Endothelial cell of hepatic sinusoid (primary cell): ENCODE results near the gene DNM1L.
"Not testable (repeated sequence)": the region's sequence is repeated elsewhere in the genome, so short reads cannot be mapped to it uniquely, and the experiment has no call there.

ENCODE experiments used
- in situ Hi-C: cut with HindIII; loops from 2 replicates; pipeline ENCODE4 v1.10.0; 2017; ENCODE audit warnings: low sequenced_read_pairs

DNM1L gene

GRCh38 chr12:32695787-32696186 is 16.7 kb downstream of the DNM1L start:
- in situ Hi-C loops, result no loop called here

- in situ Hi-C loops, result no loop called here
Observed at GRCh38 chr12:32697445-32697844, 18.3 kb downstream of the DNM1L start.

- in situ Hi-C loops, result no loop called here
Observed at GRCh38 chr12:32698285-32698684, 19.2 kb downstream of the DNM1L start.

GRCh38 chr12:32699437-32699836 is 20.3 kb downstream of the DNM1L start:
- in situ Hi-C loops, result not testable (repeated sequence)

GRCh38 chr12:32702473-32702872 is 23.4 kb downstream of the DNM1L start:
- in situ Hi-C loops, result loop anchor here (5.0 kb wide), 1 partner anchor 335 kb away; no protein-coding TSS in a partner anchor

- in situ Hi-C loops, result loop anchor here (5.0 kb wide), 1 partner anchor 336 kb away; no protein-coding TSS in a partner anchor
Observed at GRCh38 chr12:32702946-32703345, 23.8 kb downstream of the DNM1L start.

GRCh38 chr12:32705783-32706182 is 26.7 kb downstream of the DNM1L start:
- in situ Hi-C loops, result no loop called here

GRCh38 chr12:32706335-32707024 is 27.4 kb downstream of the DNM1L start:
- in situ Hi-C loops, result no loop called here

GRCh38 chr12:32708926-32709325 is 29.8 kb downstream of the DNM1L start:
- in situ Hi-C loops, result no loop called here

- in situ Hi-C loops, result no loop called here
Observed at GRCh38 chr12:32714772-32715171, 35.7 kb downstream of the DNM1L start.

- in situ Hi-C loops, result no loop called here
Observed at GRCh38 chr12:32718926-32719325, 39.8 kb downstream of the DNM1L start.

- in situ Hi-C loops, result not testable (repeated sequence)
Observed at GRCh38 chr12:32725308-32725707, 46.2 kb downstream of the DNM1L start.

GRCh38 chr12:32726286-32726685 is 47.2 kb downstream of the DNM1L start:
- in situ Hi-C loops, result no loop called here

GRCh38 chr12:32727237-32727636 is 48.1 kb downstream of the DNM1L start:
- in situ Hi-C loops, result no loop called here

- in situ Hi-C loops, result no loop called here
Observed at GRCh38 chr12:32734952-32735351, 55.9 kb downstream of the DNM1L start.

- in situ Hi-C loops, result no loop called here
Observed at GRCh38 chr12:32736445-32736844, 57.3 kb downstream of the DNM1L start.

GRCh38 chr12:32737715-32738114 is 58.6 kb downstream of the DNM1L start:
- in situ Hi-C loops, result no loop called here

- in situ Hi-C loops, result no loop called here
Observed at GRCh38 chr12:32739279-32739678, 60.2 kb downstream of the DNM1L start.

GRCh38 chr12:32742133-32742532 is 63.0 kb downstream of the DNM1L start:
- in situ Hi-C loops, result no loop called here

GRCh38 chr12:32743264-32743663 is 64.2 kb downstream of the DNM1L start:
- in situ Hi-C loops, result no loop called here

- in situ Hi-C loops, result no loop called here
Observed at GRCh38 chr12:32753605-32754004, 74.5 kb downstream of the DNM1L start.

GRCh38 chr12:32754111-32754510 is 75.0 kb downstream of the DNM1L start:
- in situ Hi-C loops, result no loop called here

GRCh38 chr12:32755051-32755653 is 76.1 kb downstream of the DNM1L start:
- in situ Hi-C loops, result no loop called here
